Middle frontal gyrus (tissue), 1 donor: ENCODE measurements around the gene IGSF8.
"Not testable (repeated sequence)": the region's sequence is repeated elsewhere in the genome, so short reads cannot be mapped to it uniquely, and the experiment has no call there.

Experiments
- DNase-seq: peaks from one replicate; pipeline ENCODE4 v3.0.0-alpha.2; 2015; ENCODE audit warnings: low spot score; ENCODE audit errors: extremely low spot score

IGSF8 gene

GRCh38 chr1:160069460-160070231, 28.8 kb downstream of the IGSF8 start, which contains the start of gene KCNJ10:
TSS of gene KCNJ10 (minus strand) at chr1:160070160. CDS start at chr1:160042532, 27,628 bp downstream.
- DNase-seq = no peak

DNA sequence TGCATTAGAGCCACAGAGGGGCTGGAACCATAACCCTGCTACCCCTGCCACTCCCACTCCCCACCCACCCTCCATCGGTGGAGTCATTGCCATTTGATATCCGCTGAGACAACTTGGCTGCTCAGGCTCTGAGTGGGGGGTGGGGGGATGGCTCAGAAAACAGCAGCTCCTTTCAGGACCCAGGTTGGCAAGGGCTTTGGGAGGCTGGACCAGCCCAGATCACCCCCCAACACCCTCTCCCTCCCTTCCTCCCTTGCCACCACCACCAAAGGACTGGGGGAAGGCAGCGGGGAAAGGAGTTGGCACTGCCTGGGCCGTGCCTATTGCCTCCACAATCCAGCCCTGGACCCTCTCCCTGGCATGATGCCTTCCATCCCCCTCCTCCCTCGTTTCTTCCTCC, 30.2 kb downstream of the IGSF8 start:
- peak; percentile 70 for DNase-seq

- no peak for DNase-seq
Observed at GRCh38 chr1:160066829-160067745, 31.3 kb downstream of the IGSF8 start.

DNA sequence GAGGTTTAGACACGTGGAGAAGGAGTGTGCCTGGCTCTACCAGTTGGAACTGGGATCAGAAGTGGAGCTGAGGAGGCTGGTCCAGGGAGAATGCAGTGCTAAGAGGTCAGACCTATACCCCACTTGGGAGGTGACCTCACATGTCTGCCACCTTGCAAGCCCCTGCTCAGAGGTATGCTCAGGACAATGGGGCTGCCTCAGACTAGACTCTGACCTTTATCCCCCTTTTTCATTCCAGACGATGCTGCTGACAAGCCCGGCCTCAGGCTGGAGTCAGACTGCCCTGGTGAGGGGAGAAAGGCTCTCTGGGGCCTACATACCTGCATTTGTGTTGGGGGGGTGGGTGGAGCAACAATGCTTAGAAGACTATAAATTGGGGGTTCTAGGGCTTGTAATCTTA, 33.7 kb downstream of the IGSF8 start:
- no peak for DNase-seq

DNA sequence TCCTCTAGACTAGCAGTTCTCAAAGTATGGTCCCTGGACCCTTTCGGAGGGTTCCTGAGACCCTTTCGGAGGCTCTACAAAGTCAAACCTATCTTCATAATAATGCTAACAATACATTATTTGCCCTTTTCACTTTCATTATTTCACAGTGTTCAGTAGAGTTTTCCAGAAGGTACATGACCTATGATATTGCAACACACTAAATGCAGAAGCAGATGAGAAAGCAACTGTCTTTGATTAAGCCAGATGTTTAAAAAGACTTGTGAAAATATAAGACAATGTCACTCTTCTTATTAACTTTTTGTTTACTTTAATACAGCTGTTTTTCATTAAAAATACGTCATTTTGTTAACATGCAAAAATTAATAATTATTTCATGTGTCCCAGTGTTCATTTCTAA, 34.3 kb downstream of the IGSF8 start:
- no peak for DNase-seq

GRCh38 chr1:160063176-160063575, 35.2 kb downstream of the IGSF8 start:
- DNase-seq = no peak

DNA sequence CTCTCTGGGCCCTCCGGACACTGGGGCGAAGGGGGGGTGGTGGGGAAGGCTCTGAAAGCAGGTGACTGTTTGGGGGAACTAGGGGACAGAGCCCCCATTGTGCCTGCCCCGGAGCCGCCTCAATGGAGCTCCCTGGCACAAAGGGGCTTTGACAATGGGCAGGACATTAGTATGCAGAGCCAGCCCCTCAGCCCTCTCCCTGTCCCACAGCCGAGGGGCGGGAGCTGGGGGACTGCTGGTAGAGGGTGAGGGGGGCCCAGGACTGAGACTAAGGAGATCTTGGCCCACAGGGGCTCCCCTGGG, 36.2 kb downstream of the IGSF8 start:
- DNase-seq = peak; percentile 88

- DNase-seq = no peak
Observed at GRCh38 chr1:160061369-160062229, 36.8 kb downstream of the IGSF8 start.

GRCh38 chr1:160058087-160058486, 40.3 kb downstream of the IGSF8 start:
- DNase-seq = no peak

GRCh38 chr1:160056648-160057169, 41.7 kb downstream of the IGSF8 start:
- no peak for DNase-seq

GRCh38 chr1:160053548-160054365, 44.7 kb downstream of the IGSF8 start:
- DNase-seq = no peak

DNA sequence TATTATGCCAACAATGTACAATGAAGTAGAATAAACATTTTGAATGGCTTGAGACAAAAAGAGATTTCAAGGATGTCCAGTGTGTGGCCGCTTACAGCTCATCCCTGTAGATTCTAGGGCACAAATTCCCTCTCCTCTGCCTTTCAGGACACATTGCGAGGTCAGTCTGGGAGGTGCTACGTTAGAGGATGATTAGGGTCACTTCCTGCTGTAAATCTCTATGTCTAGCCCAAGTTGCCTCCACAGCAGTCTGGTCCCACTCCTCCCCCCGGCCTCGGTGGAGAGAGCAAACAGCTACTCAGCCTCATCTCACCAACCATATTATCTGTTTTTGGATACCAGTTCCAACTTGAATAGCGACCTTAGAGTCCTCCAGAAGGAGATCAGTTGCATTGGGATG, 45.5 kb downstream of the IGSF8 start:
- no peak for DNase-seq

GRCh38 chr1:160050619-160051018, 47.8 kb downstream of the IGSF8 start:
- no peak for DNase-seq

GRCh38 chr1:160050182-160050581, 48.2 kb downstream of the IGSF8 start:
- DNase-seq = not testable (repeated sequence)

DNA sequence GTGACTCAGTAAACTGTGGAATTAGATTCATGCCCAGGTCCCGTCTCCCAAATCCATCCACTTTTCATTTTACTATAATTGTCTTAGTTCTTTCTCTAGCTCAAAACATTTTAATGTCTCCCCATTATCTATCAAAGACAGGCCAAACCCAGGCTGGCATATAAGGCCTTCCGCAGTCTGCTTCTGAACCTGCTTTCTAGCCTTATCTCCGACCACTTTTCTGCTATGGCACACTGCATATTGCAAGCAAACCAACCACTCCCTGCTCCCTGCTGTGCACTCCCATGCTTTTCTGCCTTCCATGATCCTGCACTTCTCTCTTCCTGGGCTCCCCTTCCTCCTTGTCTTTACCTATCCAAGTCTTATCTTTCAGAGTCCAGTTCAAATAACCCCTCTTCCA, 49.3 kb downstream of the IGSF8 start:
- DNase-seq = no peak

DNA sequence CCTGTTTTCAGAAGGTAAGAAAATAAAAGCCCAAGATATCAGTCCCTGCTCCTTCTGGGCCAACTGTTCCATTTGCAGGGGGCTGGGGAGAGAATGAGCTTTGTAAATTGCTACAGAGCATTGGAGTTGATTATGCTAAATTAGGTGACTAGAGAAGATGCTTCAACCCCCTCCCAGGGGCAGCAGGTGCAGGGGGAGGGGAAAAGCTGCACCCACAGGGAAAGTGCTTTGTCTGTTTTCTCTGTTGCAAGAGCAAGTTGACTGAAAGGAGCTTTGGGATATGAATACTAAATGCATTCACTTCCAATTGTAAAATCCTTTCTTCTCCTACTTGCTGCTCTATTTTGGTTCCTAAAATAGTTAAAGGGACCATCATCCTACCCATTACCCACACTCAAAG, 50.1 kb downstream of the IGSF8 start:
- DNase-seq = no peak

DNA sequence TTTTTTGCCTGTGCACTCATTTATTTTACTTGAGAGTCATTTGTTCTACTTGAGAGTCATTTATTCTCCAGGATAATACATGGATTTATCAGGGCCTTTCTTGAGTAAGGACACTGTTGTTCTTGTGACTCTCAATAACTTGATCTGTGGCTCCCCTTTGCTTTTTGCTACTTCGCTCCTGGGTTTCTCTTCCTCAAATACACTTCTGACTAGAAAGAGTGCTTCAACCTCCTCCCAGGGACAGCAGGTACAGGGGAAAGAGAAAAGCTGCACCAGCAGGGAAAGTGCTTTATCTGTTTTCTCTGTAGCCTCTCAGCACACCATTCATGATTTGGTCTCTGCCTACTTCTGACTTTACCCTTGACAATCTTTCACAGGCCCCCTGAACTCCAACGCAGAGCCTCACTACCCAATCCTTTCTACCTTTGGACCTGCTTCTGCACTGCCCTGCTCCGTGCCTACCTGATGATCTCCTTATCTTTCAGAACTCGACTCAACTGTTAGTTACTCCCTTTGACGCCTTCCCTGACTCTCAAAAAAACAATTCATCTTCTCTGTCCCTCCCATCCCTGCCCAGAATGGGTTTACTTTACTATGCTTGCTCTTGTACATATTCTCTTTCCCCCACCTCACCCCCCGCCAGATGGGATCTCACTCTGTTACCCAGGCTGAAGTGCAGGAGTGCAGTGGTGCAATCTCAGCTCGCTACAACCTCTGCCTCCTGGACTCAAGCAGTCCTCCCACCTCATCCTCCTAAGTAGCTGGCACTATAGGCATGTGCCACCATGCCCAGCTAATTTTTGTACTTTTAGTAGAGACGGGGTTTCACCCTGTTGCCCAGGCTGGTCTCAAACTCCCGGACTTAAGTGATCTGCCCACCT, 51.1 kb downstream of the IGSF8 start:
- no peak for DNase-seq

- peak; percentile 81 for DNase-seq
Observed at GRCh38 chr1:160046494-160047110, 51.8 kb downstream of the IGSF8 start.

DNA sequence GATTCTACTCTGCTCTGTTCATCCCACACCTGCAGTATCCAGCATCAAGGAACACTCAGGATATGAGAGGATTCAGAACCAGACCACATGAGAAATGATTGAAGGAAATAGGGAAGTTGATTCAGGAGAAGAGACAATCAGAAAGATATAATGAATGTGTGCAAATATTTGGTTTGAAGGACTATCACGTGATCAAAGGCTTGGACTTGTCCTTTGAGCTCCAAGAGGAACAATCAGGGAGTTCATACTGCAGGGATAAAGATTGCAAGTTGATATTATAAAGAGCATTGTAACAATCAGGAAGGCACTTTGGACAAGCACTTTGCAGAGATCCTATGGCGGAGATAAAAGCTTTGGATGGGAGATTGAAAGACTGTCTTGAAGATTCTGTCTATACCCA, 52.8 kb downstream of the IGSF8 start:
- no peak for DNase-seq
